Neural progenitor cell (in vitro differentiated cells): ENCODE data around the gene CNOT6L.

Source experiments
- CTCF ChIP-seq: fragments of 200-600 bp; sonication (generic); IDR thresholded peaks from 2 replicates; pipeline ENCODE4 v1.5.1; 2017; ENCODE audit warnings: antibody characterized with exemption, mild to moderate bottlenecking
- EZH2 ChIP-seq: fragments of 200-600 bp; sonication (generic); IDR thresholded peaks from 2 replicates; pipeline ENCODE4 v1.6.1; 2017; ENCODE audit warnings: antibody characterized with exemption, mild to moderate bottlenecking, moderate library complexity
- EZH2phosphoT487 ChIP-seq: fragments of 200-600 bp; sonication (generic); IDR thresholded peaks from 2 replicates; pipeline ENCODE4 v1.6.1; 2017; ENCODE audit warnings: antibody characterized with exemption

- no peak for TF ChIP-seq CTCF
- TF ChIP-seq EZH2: no peak
- no peak for TF ChIP-seq EZH2phosphoT487
Observed at GRCh38 chr4:77795326-77795725, 23.8 kb downstream of the CNOT6L start.
